ENCODE results near the gene TCAP.
A peak's percentile ranks its signal among the peaks of the same experiment; 100 is the strongest.

The TCAP gene, protein sequence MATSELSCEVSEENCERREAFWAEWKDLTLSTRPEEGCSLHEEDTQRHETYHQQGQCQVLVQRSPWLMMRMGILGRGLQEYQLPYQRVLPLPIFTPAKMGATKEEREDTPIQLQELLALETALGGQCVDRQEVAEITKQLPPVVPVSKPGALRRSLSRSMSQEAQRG

DNA sequence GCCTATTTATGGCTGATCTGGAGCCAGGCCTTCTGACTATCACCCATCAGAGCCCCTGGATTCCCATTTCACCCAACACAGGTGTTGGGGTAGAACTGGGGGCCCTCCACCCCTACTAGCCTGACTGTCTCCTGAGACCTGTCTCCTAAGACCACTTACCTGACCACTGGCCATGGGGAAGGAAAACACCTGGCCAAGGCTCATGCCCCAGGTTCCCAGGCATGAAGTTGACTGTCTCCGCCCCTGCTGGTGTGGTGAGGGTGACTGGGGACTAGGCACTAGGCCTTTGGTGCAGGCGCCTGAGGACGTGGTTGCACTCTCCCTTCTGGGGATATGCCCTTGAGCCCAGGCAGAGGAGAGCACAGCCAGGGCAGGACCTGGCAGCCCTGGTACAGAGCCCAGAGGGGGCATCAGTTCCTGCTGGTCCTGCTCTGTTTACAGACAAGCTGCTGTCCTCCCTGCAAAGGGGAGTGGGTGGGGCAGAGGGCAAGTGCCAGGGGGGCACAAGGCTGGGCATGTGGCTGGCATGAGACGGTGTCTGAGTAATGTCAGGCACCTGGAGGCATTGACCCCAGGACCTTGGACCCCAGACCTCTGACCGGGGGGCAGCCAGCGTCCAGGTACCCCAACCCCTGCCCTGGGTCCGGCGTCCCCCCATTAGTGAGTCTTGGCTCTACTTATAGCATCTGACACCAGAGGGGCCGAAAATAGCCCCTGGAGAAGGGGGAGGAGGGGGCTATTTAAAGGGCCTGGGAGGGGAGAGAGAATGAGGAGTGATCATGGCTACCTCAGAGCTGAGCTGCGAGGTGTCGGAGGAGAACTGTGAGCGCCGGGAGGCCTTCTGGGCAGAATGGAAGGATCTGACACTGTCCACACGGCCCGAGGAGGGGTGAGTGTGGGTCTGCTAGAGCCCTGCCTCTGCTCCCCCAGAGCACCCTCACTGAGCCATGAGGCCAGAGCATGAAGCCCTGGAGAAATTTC, at the start of gene TCAP:
Gene TCAP (plus strand): TSS at position 769 of the 981 bp plus-strand sequence. CDS start 11 bp downstream, at position 780.
- DNase-seq: no peak

DNA sequence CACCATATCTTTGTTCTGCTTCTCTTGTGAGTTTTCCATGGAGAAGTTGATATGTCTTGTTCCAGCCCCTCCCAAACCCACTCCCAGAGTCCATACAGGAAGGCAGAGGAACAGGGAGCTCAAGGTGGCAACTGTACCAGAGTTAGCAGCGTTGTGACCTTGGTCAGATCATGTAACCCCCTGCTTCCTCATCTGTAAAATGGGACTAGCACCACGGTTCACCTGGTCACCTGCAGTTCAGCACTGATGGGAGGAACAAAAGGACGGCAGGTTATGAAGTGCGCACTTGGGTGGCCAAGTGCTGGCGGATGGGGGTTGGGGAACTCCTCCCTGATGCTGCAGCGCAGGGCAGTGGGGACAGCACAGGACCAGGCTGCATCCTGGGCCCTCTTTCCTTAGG, 49.7 kb upstream of the TCAP start:
- DNase-seq: no peak

DNA sequence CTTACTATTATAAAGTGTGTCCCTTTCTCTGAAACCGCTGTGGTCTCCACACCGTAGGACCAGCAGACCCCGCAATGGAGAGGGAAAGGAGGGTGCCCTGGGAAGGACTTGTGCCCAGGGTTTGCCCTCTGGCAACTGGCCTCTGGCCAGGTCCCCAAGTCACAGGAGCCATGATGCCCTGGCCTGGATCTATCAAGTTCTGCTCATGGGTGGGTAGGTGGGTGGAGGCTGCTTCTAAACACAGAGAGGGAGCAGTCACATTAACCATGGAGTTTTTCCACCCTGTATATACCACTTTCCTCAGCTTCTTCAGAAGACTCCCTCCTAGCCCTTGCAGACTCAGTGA, 48.1 kb upstream of the TCAP start:
- no peak for DNase-seq

DNA sequence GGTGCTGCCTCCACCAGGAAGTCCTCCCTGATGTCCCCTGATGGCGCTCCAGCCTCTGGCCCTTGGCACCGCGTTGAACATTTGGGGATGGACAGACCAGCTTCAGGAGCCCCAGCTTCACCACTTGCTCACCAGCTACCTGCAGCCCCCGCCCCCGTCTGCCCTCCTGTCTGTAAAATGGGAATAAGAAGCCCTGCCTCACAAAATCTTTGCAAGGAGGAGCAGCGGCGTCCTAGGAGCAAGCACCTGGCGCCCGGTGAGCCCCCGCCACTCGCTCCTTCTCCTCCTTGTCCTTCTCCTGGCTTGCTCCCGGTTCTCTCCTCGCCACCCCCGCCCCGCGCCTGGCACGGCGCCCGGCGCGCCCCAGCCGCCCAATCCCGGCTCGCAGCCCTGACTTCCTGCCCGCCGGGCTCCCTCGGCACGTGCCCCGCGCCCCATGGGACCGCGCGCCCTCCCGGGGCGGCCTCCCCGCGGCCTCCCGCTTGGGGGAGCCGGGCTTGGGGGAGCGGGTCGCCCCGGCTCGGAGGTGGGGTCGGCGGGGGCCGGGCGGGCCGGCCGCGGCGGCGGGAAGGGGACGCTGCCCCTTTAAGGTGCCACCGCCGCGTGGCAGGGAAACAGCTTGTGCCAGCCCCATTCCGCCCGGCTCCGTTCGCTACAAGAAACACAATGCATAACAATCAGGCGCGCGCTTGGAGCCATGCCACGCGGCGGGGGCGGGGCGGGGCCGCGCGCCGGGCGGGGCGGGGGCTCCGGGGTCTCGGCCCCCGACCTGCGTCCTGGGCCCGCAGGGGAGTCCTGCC, 47.5 kb upstream of the TCAP start:
- DNase-seq: peak; percentile 57 to 66

DNA sequence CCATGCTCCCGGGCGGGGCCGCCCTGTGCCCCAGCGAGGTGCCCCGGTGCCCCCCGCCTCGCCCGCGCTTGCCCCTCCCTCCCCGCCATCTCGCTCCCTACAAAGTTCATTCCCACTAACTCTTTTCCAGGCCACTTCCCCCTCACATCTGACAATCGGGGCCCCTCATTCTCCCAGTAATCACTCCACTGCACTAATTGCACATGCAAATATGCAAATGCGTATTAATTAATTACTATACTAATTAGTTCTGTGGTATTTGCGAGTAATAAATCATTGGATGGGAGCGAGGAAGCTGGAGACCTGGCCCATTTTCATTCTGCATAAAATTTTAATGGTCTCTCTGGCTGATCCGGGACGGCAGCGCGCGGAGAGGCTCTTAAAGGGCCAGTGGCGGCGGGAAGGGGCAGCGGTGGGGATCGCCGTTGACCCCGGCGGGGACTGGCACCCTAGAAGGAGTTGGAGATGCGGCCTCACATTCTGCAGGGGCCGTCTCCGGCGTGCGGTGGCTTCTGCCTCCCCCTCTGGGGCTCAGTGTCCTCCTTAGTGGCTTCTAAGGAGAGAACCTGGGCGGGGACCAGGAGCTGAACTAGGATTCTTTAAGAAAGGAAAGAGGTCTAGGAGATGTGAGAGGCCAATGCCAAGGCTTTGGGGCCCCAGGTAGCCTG, 46.8 kb upstream of the TCAP start:
- DNase-seq: no peak

DNA sequence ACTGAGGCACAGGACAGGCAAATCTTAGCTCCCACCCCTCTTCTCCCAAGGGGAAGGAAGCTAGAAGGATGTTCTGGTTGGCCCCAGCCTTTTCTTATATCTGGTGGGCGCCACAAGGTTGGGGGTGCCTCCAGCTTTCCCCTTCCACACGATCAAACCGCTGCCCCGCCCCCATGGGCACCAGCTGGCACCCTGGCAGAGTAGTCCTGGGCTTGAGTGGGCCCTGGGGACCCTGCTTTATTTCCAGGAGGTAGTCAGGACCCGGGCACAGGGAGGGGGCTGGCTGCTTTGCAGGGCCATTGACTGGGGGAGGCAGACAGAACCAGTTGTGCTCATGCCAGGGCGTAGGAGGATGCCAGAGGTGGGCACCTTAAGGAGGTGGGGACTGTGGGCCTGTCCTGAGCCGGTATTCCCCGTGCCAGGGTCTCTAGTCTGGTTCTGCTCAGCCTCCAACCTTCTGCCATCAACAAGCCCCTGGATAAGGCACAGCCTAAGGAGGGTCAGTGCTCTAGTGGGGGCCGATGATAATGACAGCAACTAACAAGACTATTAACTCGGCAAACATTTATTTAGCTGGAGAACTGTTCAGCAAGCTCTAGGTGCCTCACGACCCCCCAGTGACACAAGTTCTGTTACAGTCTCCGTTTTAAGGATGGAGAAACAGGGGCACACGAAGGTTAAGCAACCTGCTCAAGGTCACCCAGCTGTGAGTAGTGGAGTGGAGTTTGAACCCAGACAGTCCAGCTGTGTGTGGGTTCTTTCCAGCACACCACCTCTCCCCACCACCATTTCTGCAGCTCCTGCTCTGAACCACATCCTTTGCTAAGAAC, 46.0 kb upstream of the TCAP start:
- no peak for DNase-seq

DNA sequence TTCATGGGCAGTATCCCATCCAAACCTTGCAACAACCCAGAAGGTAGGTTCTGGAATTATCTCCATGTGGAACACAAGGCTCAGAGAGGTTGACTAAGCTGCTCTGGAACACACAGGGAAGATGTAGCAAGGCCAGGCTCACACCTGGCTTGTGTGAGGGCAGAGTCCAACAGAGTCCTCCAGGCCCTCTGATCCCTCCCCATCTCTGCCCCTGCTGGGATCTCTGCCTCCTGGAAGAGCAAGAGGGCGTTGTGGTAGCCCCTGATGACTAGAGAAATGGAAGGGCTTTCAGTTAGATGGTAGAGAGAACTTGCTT, 45.4 kb upstream of the TCAP start:
- no peak for DNase-seq

DNA sequence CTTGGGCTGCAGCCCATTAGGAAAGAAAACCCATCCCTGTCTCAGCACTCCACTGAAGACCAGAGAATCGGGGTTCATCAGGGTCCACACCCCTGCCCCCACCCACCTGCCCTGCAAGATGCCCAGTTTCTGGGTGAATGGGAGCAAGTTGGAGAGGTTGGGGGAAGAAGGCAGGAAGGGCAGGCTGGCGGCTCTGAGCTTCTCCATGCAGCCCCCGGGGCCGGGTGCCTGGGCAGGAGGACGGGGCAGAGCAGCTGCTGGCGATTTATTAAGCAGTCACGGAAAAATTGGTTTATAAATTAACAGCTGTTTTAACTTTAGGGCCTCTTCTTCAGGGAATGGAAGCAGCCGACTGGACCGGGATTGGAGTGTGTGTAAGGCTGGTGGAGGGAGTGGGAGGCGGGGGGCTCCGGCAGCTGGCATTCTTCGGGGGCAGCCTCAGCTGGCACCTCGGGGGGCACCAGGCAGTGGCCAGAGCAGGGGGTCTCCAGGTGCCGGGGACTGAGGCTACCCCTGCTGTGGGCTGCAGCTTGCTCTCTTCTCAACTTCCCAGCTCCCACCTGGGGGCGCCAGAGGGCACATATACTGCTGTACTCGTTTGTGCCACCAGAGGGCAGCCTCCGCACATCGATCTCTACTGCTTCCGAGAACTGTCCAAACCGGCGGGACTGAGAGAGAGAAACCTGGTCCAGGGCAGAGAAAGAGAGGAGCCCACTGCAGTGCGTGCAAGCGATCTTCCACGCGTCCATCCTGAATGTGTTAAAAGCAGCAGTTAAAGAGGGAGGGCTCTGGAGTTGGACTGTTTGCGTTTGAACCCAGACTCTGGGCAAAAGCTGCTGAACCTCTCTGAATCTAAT, 43.4 kb upstream of the TCAP start:
- DNase-seq: peak; percentile 89 to 92

DNA sequence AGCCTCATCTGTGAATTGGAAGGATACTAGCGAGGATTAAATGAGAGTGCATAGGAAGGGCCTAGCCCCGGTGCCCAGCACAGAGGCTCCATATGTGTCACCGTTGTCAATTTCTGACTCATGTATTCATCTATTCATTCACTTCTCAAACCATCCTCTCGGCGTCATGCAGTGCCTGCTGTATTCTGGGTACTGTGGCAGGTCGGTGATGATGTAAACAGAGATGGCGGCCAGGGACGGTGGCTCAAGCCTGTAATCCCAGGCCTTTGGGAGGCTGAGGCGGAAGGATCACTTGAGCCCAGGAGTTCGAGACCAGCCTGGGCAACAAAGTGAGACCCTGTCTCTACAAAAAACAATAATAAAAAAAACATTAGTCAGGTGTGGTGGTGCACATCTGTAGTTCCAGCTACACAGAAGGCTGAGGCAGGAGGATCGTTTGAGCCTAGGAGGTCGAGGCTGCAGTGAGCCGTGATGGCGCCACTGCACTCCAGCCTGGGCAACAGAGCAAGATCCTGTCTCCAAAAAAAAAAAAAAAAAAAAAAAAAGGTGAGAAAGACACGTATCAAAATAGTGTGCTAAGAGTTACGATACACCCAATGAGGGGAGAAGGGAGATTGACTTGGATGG, 42.7 kb upstream of the TCAP start:
- DNase-seq: peak; percentile 61 to 73

DNA sequence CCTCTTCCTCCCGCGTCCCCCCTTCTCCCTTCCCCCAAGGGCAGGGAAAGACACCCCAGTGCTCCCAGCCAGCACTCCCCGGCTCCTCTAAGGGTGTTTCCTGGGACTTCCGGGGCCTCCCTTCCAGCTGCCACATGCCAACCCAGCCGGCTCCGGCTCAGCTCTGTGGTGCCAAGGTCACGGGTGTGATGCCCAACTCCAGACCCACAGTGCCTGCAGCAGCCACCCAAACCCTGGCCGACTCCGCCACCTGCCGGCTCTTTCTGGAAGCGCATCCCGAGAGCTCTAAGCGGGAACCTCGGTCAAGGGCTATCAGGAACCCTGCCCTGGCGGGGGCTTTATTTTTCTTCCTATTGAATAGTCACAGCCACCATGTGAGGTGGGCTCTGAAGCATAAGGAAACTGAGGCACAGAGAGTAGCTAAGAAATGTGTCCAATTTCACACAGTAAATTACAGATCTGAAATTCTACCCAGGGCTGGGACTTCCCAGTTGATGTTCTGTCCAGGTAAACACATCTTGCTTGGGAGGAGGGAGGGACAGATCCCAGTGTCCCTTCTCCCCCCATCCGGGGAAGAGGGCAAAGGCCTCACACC, 41.7 kb upstream of the TCAP start:
- peak; percentile 94 to 95 for DNase-seq

DNA sequence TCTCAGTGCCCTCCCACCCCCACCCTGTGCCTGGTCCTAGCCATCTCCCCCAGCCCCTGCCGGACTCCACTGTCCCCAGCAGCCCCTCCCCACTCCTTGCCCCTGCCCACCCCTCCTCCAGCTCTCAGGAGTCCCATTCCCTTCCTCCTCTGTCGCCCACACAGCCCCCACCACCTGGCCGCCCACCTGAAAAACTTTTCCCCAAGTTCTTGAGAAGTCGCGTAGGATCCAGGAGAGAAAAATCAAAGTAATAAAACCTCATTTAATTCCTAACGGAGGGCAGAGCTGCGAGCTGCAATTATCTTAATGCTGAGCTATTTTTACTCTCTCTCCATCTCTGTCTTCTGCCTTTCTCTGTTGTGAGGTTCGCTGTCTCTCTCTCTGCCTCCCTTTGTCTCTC, 40.8 kb upstream of the TCAP start:
- DNase-seq: no peak

DNA sequence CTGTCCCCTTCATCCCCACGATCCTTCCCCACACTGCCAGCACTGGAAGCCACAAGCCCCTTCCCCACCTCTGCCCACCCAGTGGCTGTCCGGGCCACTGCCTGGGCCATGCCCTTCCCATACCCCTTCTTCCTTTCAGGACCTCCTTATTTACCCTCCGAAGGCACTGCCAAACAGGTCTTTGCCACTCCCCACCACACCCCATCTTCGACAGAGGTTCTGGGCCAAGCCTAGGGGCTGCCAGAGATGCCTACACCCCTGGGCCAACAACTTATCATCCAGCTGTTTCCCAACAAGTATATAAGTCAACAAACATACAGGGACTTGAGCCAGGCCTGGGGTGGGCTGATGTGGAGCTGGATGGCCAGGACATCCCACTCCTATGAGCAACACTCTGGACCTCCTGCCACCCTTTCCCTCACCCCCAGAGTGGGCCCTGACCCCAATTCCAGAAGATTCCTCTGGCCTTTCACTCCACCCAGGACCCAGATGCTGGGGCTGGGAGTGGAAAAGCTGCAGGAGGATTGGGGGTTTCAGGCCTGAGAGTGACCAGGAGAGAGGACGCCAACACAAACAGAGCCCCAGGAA, 39.9 kb upstream of the TCAP start:
- DNase-seq: no peak

DNA sequence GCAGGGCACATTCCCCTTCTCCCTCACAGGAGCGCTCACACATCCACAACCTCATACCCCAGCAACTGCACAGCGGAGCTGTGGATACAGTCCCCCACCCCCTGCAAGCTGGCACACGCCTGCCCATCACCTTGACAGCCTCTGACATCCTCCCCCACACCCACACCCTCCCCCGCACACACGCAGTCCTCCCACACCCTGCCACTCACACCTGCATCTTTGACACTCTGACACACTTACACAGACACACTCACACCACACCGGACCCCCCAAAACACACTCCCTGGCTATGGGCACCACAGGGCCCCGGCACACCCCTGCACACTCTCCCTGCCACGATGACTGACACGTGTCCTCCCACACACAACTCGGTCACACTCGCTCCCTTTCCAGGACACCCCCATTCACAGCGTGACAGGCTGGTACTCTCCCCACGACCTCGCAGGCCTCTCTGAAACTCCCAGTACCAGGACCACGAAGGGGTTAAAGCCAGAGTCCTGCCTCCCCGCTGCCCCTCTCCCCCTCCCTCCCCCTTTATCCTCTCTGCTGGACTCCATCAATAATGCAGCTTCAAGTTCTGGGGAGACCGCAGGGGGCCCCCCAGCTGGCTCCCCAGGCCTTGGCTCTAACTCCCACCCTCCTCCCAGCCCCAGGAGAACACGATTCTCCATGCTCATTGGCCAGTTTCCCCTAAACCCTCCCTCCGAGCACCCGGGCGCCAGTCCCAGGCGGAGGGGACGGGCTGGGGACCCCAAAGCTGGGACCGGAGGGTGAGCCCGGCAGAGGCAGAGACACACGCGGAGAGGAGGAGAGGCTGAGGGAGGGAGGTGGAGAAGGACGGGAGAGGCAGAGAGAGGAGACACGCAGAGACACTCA, 38.7 kb upstream of the TCAP start, which contains the start of gene PPP1R1B:
Gene PPP1R1B (plus strand): TSS at position 782 of the 876 bp plus-strand sequence. CDS start 441 bp downstream, outside the sequence.
- DNase-seq: no peak

DNA sequence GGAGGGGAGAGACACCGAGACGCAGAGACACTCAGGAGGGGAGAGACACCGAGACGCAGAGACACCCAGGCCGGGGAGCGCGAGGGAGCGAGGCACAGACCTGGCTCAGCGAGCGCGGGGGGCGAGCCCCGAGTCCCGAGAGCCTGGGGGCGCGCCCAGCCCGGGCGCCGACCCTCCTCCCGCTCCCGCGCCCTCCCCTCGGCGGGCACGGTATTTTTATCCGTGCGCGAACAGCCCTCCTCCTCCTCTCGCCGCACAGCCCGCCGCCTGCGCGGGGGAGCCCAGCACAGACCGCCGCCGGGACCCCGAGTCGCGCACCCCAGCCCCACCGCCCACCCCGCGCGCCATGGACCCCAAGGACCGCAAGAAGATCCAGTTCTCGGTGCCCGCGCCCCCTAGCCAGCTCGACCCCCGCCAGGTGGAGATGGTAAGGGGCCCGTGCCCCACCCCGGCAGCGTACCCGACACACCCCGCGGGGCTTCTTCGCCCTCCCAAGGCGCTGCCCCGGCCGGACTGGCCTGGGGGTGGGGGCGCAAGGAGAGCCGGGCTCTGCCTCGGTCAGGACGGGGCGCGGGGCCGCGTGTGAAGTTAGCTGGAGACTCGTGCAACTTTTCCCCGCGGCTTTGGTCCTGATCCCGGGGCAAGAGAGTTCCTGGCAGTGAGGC, 38.0 kb upstream of the TCAP start:
- no peak for DNase-seq

DNA sequence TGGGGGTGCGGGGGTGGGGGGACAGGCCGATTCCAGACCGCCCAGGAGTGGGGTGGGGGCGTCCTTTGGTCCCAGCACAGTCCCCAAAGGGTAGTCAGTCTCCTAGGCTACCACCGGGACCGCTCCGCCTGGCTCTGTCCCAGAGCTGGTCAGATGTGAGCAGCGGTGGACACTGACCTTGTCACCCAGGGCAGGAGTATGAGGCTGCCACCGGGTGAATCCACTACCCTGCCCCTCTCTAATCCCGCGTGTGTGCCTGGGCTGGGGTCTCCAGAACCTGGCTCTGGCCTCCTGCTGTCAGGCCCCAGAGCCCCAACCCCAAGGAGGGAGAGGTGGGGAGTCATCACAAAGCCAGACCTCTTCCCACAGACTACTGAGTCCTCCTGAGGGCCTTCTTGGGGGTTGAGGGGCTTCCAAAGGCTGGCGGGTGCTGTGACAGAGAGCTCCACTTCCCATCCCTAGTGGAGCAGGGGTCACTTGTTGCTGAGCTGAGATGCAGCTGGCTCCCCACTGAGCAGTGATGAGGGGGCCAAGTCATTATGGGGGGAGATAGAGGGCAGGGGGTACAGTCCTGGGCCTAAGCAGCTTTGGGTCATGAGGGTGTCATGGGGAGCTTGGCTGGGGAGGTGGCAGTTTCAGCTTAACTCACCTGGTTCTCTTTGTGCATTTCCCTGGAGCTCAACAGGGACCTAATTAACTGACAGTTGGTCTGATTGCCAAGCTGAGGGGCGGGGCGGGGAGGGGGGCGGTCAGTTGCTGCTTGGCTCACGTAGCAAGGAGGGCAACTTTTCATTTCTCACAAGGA, 37.2 kb upstream of the TCAP start:
- no peak for DNase-seq

DNA sequence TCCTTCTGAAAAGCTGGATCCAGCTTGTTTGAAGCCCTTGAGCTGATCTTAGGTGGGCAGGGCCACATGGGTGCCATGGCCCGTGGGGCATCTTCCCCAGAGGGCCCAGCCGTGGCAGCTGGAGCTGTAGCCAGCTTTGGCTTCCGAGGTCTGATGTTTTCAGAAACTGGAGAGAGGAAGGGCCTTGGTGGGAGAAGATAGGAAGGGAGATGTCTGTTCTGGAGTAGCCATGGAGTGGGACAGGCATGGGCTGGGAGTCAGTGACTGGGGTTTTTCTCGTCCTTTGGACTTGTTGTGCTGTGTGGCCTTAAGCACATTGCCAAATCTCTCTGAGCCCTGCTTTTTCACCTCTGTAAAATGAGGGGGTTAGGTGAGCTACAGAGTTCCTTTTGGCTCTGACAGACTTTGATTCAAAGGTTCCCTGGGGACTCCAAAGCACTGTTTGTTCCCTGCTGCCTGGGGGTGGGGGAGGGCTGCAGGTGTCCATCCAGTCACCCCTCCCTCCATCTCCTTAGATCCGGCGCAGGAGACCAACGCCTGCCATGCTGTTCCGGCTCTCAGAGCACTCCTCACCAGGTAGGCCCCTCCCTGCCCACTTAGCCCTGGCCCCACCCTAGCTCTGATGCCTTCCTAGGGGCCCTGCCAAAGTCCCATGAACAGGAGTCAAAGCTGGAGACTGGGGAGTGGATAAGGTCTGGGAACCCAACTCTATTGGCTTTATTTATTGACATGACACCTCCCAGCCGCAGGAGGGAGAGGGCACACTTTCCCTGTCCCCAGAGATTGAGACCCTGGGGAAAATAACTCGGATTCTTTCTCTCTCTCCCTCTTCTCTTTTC, 36.3 kb upstream of the TCAP start:
- DNase-seq: no peak
